AG09309 (cell line): ENCODE results near the gene ISM1.

ENCODE experiments used
- DNase-seq: peaks from one replicate; pipeline ENCODE4 v3.0.0-alpha.2; 2010; ENCODE audit warnings: low read depth
- H3K4me3 ChIP-seq: 2 replicates; pipeline ENCODE4 v1.5.1; 2011; ENCODE audit warnings: mild to moderate bottlenecking, low read depth, low read length, moderate library complexity; ENCODE audit not compliant: control insufficient read depth
- TF ChIP-seq, protein P1 (sequence below): IDR thresholded peaks from 2 replicates; pipeline ENCODE4 v1.5.1; 2011; ENCODE audit warnings: mild to moderate bottlenecking, low read depth, low read length, inconsistent platforms; ENCODE audit not compliant: insufficient read depth, control insufficient read depth; ENCODE audit errors: missing control alignments

The ISM1 gene

DNA sequence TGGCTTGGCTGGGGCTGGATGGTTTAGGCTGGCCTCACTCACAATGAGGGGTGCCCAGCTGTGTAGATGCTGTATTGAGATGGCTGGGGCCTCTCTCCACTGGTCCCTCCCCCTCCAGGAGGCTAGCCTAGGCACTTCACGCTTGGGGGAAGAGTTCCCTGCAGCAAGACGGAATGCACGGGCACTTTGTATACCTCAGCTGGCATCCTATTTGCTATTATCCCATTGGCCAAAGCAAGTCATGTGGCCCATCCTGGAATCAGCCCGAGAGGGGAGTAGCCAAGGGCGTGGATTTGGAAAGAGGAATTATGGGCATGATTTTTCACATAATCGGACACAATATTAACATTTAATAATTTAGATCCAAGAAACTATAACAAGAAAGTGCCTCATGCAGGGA is 64.3 kb downstream of the ISM1 start:
- no peak for DNase-seq
- no peak overlapping the region for H3K4me3 ChIP-seq
- TF ChIP-seq, protein P1, sequence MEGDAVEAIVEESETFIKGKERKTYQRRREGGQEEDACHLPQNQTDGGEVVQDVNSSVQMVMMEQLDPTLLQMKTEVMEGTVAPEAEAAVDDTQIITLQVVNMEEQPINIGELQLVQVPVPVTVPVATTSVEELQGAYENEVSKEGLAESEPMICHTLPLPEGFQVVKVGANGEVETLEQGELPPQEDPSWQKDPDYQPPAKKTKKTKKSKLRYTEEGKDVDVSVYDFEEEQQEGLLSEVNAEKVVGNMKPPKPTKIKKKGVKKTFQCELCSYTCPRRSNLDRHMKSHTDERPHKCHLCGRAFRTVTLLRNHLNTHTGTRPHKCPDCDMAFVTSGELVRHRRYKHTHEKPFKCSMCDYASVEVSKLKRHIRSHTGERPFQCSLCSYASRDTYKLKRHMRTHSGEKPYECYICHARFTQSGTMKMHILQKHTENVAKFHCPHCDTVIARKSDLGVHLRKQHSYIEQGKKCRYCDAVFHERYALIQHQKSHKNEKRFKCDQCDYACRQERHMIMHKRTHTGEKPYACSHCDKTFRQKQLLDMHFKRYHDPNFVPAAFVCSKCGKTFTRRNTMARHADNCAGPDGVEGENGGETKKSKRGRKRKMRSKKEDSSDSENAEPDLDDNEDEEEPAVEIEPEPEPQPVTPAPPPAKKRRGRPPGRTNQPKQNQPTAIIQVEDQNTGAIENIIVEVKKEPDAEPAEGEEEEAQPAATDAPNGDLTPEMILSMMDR: no peak

DNA sequence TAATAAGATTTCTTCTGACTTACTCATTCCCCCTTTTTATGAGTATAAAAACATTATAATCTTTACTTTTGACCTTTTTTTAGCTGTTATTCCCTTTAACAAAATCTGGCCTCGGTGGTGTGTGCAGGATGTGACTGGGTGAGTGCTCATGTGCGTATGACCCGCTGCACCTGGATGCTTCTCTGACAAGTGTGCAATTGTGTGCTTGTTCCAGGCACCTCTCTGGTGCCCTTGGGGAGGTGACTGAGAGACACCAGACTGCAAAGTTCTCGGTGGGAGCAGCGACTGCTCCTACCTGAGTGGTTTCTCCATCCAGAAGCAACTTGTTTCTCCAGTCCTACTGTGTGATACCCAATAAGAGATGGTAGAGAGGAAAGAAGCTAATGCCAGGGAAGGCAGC is 65.0 kb downstream of the ISM1 start:
- TF ChIP-seq, protein P1: no peak
- no peak for DNase-seq
- H3K4me3 ChIP-seq: no peak overlapping the region

DNA sequence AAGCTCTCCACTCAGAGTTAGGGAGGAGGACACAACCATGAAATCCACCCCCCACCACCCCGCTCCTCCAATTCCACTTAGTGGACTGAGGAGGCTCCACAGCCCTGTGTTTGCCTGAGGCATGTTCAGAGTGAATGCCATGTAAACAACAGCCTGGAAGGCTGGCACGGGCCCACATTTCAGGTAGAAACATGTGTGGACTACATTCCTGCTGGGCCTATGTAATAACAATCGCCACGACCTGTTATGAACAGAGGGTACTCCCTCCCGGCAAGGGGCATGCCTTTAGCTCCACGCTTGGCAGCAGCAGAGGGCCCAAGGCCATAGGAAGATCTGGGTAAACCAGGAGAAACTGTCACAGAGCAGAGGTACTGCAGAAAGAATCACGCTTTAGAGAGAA is 65.5 kb downstream of the ISM1 start:
- no peak for DNase-seq
- H3K4me3 ChIP-seq: no peak overlapping the region
- TF ChIP-seq, protein P1: no peak

DNA sequence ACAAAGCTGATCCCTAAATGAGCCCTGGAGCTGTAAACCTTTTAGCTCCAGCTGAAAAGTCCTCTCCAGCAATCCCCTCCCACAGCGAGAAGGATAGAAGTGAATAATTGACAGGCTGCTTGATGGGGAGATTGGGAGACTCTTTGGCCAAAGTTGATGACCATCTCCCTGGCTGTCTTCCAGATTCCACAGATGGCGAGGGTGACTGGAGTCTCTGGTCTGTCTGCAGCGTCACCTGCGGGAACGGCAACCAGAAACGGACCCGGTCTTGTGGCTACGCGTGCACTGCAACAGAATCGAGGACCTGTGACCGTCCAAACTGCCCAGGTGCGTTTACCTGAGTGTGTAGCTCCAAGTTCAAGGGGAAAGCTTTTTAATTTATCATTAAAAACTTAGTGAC is 67.3 kb downstream of the ISM1 start:
- no peak for DNase-seq
- H3K4me3 ChIP-seq: no peak overlapping the region
- TF ChIP-seq, protein P1: no peak

DNA sequence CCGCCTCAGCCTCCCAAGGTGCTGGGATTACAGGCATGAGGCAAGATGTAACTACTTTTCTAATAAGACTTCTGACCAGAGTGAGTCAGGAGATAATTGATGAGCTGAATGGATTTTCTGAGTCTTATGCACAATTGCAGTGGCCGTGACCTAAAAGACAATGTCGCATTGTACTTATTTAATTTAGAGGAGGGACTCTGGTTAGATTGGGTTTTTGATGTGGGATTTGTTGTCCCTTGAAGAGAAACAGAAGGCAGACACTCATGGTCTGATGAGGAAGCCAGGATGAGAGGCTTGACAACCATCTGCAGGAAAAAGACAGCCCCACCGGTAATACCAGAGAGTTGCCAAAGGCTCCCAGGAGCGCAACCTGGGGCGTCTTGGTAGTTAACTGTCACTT is 68.0 kb downstream of the ISM1 start:
- no peak for DNase-seq
- no peak overlapping the region for H3K4me3 ChIP-seq
- TF ChIP-seq, protein P1: no peak

DNA sequence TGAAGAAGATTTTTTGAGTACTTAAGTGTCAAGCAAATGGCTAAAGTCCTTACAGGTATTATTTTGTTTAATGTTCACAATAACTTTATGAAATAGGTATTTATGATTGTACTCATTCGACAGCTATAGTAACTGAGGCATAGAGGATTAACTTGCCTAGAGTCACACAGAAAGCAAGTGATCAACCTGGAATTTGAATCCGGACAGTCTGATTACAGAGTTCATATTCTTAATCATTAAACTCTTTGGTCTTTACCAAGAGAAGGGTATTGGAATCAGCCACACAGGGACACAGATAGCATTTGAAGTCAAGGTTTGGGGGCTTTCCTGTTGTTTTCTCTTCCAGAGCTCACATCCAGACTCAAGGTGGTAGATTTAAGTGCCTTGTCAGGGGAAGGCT is 69.7 kb downstream of the ISM1 start:
- TF ChIP-seq, protein P1: no peak
- DNase-seq: no peak
- H3K4me3 ChIP-seq: no peak overlapping the region

DNA sequence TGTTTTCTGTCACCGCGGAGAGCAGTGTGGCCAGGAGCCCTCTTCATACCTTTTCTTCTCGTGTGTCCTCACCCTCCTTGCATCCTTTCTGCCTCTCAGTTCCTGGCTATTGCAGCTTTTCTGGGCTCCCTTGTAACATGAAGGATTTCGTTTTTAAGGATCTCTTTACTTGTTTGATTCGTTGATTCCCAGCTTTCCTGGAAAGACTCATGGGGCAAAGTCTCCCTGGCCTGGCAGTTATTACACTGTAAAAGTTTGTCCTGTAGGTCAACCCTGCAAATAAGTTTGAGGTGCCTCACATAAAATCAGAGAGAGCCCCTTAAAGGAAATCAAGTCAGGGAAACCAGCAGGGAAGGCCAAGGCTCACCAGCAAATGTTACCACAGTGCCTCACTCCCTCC is 70.1 kb downstream of the ISM1 start:
- DNase-seq: no peak
- TF ChIP-seq, protein P1: no peak
- no peak overlapping the region for H3K4me3 ChIP-seq
